ENCODE data around the gene PRKG1.

PRKG1 gene

GRCh38 chr10:52121688-52122087, 1047.4 kb downstream of the PRKG1 start:
- no peaks in the 10 kb centered on the region for H3F3A ChIP-seq (ENCODE audit: control insufficient read depth, insufficient read depth)
- H3K4me1 ChIP-seq (ENCODE audit: control insufficient read depth, low read length), result no peaks in the 10 kb centered on the region
- H4K20me1 ChIP-seq (ENCODE audit: control insufficient read depth, insufficient read depth, low read depth, low read length), result no peaks in the 10 kb centered on the region
- no peaks in the 10 kb centered on the region for H3K9me3 ChIP-seq (ENCODE audit: control insufficient read depth, insufficient read depth, low read length)
- H3K27ac ChIP-seq (ENCODE audit: low read depth, low read length), result no peak overlapping the region
- no peaks in the 10 kb centered on the region for H3K36me3 ChIP-seq (ENCODE audit: control insufficient read depth, low read length)
- no peak overlapping the region for H3K4me2 ChIP-seq (ENCODE audit: low read length)
- H3K79me2 ChIP-seq (ENCODE audit: control insufficient read depth, low read length), result no peaks in the 10 kb centered on the region
- H3K27me3 ChIP-seq (ENCODE audit: control insufficient read depth, low read length), result no peaks in the 10 kb centered on the region
- H3K9me2 ChIP-seq (replicated peaks; ENCODE audit: control insufficient read depth, low read length), result no peaks in the 10 kb centered on the region
- H3K4me3 ChIP-seq (ENCODE audit: low read length), result no peak overlapping the region
- no peak for TF ChIP-seq EZH2phosphoT487 (IDR thresholded peaks at IDR 0.05; ENCODE audit: borderline replicate concordance, low read length)

- H3K9me3 ChIP-seq (ENCODE audit: control insufficient read depth, insufficient read depth, low read length), result no peaks in the 10 kb centered on the region
- H3K27ac ChIP-seq (ENCODE audit: low read depth, low read length), result no peak overlapping the region
- H3K27me3 ChIP-seq (ENCODE audit: control insufficient read depth, low read length), result no peaks in the 10 kb centered on the region
- no peak for TF ChIP-seq EZH2phosphoT487 (IDR thresholded peaks at IDR 0.05; ENCODE audit: borderline replicate concordance, low read length)
- no peak for TF ChIP-seq CTCF (IDR thresholded peaks at IDR 0.05; ENCODE audit: low read depth, low read length, poor library complexity, severe bottlenecking)
- no peak overlapping the region for H3K4me3 ChIP-seq (ENCODE audit: low read length)
- H3K4me2 ChIP-seq (ENCODE audit: low read length), result no peak overlapping the region
- H3K36me3 ChIP-seq (ENCODE audit: control insufficient read depth, low read length), result no peaks in the 10 kb centered on the region
- H3F3A ChIP-seq (ENCODE audit: control insufficient read depth, insufficient read depth), result no peaks in the 10 kb centered on the region
- H4K20me1 ChIP-seq (ENCODE audit: control insufficient read depth, insufficient read depth, low read depth, low read length), result no peaks in the 10 kb centered on the region
- H3K4me1 ChIP-seq (ENCODE audit: control insufficient read depth, low read length), result no peaks in the 10 kb centered on the region
- no peaks in the 10 kb centered on the region for H3K9me2 ChIP-seq (replicated peaks; ENCODE audit: control insufficient read depth, low read length)
- H3K79me2 ChIP-seq (ENCODE audit: control insufficient read depth, low read length), result no peaks in the 10 kb centered on the region
Observed at GRCh38 chr10:52128056-52128683, 1053.9 kb downstream of the PRKG1 start.

DNA sequence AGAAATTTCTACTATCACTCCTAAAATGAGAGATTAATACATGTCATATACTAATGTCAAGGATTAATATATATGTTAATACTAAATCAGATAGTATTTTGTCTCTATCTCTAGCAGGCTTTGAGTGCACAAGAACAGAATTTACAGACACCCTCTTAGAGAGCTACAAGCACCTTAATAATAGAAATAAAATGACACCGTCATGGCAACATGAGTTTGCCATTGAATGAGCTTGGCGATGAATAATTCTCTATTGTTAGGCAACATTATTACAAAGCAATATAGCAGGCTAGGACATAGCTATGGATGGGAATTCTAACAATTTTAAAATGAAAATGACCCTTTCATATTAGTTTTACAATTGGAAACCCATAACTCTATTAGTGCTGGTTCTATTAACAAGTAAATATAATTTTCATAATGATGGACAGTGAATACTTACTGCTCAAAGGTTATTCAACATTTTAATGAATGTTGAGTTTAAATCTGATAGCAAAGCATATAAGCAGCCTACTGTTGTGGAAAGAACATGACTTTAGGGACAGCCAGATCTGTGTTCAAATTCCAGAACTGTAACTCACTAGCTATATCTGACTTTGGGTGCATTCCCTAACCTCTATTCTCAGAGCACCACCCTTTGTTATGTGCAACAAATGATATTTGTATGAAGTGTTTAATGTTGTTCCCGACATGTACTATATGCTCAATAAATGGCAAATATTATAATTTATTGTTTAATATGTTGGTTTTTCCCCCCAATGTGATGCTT, 1055.3 kb downstream of the PRKG1 start:
- H3F3A ChIP-seq (ENCODE audit: control insufficient read depth, insufficient read depth), result no peaks in the 10 kb centered on the region
- no peaks in the 10 kb centered on the region for H4K20me1 ChIP-seq (ENCODE audit: control insufficient read depth, insufficient read depth, low read depth, low read length)
- H3K27ac ChIP-seq (ENCODE audit: low read depth, low read length), result no peak overlapping the region
- no peaks in the 10 kb centered on the region for H3K4me1 ChIP-seq (ENCODE audit: control insufficient read depth, low read length)
- H3K4me3 ChIP-seq (ENCODE audit: low read length), result no peak overlapping the region
- H3K36me3 ChIP-seq (ENCODE audit: control insufficient read depth, low read length), result no peaks in the 10 kb centered on the region
- H3K79me2 ChIP-seq (ENCODE audit: control insufficient read depth, low read length), result no peaks in the 10 kb centered on the region
- TF ChIP-seq CTCF (IDR thresholded peaks at IDR 0.05; ENCODE audit: low read depth, low read length, poor library complexity, severe bottlenecking), result no peak
- no peak for TF ChIP-seq EZH2phosphoT487 (IDR thresholded peaks at IDR 0.05; ENCODE audit: borderline replicate concordance, low read length)
- no peak overlapping the region for H3K4me2 ChIP-seq (ENCODE audit: low read length)
- H3K27me3 ChIP-seq (ENCODE audit: control insufficient read depth, low read length), result no peaks in the 10 kb centered on the region
- no peaks in the 10 kb centered on the region for H3K9me3 ChIP-seq (ENCODE audit: control insufficient read depth, insufficient read depth, low read length)
- no peaks in the 10 kb centered on the region for H3K9me2 ChIP-seq (replicated peaks; ENCODE audit: control insufficient read depth, low read length)

DNA sequence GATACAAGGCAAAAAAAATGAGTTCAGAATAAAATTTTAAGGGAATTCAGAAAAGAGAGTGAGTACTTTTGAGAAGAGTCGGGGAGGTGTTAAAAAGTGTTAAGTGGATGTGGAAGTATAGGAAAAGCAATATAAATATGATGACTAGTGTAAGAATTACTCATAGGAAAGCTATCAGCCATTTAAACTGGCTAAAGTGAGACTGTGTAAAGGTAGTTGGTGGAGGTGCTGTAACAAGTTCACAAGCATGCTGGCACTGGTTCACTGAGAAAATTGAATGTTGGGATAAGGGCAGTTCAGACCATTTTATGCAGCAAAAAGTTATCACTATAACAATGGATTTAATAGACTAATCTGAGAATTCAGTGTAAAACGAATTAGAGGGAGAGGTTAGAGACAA, 1060.8 kb downstream of the PRKG1 start:
- H3K9me2 ChIP-seq (replicated peaks; ENCODE audit: control insufficient read depth, low read length), result no peaks in the 10 kb centered on the region
- 0 out of 2 replicates have a peak, but pooled peaks cover 6% of the 10 kb centered on the region for H3K27me3 ChIP-seq (ENCODE audit: control insufficient read depth, low read length)
- H4K20me1 ChIP-seq (ENCODE audit: control insufficient read depth, insufficient read depth, low read depth, low read length), result no peaks in the 10 kb centered on the region
- TF ChIP-seq CTCF (IDR thresholded peaks at IDR 0.05; ENCODE audit: low read depth, low read length, poor library complexity, severe bottlenecking), result no peak
- H3F3A ChIP-seq (ENCODE audit: control insufficient read depth, insufficient read depth), result no peaks in the 10 kb centered on the region
- no peaks in the 10 kb centered on the region for H3K4me1 ChIP-seq (ENCODE audit: control insufficient read depth, low read length)
- H3K36me3 ChIP-seq (ENCODE audit: control insufficient read depth, low read length), result no peaks in the 10 kb centered on the region
- no peak overlapping the region for H3K4me2 ChIP-seq (ENCODE audit: low read length)
- H3K9me3 ChIP-seq (ENCODE audit: control insufficient read depth, insufficient read depth, low read length), result no peaks in the 10 kb centered on the region
- no peak overlapping the region for H3K4me3 ChIP-seq (ENCODE audit: low read length)
- H3K27ac ChIP-seq (ENCODE audit: low read depth, low read length), result no peak overlapping the region
- H3K79me2 ChIP-seq (ENCODE audit: control insufficient read depth, low read length), result no peaks in the 10 kb centered on the region
